D341Med (cell line): ENCODE data around the gene IMMT.

Source experiments
- DNase-seq: peaks from one replicate; pipeline ENCODE4 v3.0.0; 2012; ENCODE audit warnings: low spot score

IMMT gene

DNA sequence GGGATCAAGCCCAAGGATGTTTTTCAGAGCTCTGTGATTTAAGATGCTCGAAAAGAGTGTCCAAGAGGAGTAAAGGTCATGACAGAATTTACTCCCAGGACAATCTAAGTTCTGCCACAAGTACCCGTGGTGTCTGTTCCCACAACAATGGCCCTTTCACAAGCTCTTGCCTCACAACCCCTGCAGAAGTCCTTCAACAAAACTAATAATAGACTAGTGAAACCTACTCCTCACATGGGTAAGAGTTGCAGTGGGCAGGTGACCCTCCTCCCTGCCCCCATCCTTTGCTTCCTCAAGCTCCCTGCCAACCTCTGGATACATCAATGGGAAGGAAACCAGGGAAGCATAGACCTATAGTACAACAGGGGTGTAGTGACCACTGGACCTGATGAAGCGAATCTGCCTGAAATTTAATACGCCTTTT lies 54.3 kb downstream of the IMMT start:
- no peak for DNase-seq

DNA sequence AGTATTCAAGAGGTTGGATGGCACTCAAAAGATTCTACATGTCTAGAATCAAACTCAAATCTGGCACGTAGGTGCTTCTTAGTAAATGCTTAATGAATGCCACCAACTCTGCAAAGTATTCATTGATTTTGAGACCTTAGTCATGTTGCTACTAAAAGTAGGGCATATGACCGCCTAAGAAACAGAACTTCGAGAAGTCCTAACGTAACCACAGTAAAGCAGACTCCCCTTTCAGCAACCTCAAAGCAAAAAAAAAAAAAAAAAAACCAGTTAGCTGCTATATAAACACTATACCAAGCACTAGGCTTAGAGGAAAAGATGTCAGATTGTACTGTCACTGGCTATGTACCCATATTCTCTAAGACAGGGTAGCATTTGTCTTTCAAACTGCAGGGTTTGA lies 55.3 kb downstream of the IMMT start:
- DNase-seq, result no peak

DNA sequence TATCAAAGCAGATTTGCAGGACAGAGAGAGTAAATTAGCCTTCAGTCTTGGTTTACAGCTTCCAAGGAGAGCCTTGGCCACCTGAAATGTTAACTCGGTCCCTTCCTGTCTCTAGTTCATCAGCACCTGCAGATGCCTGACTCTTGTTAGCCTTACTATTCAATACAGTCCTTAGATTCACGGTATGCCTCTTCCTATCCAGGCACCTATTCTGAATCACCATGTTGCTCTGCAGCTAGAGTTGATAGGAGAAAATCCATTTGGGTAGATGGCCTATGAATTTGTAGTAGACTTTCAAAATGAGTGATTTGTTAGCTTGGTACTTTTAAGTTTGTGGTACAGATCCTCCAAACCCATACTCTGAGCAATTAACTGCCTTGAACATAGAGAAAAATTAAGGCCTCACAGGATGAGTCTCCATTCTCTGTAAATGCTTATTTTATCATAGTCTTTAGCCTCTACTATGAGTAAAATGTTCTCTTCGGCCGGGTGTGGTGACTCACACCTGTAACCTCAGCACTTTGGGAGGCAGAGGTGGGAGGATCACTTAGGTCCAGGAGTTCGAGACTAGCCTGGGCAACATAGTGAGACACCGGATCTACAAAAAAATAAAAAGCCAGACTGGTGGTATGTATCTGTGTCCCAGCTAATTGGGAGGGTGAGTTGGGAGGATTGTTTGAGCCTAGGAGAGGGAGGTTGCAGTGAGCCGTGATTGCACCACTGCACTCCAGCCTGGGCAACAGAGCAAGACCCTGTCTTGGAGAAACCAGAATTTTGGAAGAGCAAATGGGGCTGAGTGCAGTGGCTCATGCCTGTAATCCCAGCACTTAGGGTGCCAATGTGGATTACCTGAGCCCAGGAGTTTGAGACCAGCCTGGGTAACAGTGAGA lies 56.3 kb downstream of the IMMT start:
- DNase-seq, result no peak

DNA sequence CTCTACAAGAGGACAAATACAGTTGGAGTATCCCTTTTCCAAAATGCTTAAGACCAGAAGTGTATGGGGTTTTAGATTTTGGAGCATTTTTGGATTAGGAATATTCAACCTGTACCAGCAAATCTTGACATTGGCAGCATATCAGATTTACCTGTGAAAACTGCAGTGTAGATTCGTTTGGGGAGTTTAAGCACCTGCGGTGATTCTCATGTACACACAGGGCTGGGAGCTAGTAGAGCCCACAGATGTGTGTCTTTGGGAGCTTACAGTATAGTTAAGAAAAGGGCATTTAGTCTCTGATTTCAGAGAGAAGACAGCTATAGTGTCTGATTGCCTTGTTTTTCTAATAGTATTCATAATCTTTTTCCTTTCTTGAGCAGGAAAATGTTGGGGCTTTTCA lies 59.1 kb downstream of the IMMT start:
- no peak for DNase-seq

DNA sequence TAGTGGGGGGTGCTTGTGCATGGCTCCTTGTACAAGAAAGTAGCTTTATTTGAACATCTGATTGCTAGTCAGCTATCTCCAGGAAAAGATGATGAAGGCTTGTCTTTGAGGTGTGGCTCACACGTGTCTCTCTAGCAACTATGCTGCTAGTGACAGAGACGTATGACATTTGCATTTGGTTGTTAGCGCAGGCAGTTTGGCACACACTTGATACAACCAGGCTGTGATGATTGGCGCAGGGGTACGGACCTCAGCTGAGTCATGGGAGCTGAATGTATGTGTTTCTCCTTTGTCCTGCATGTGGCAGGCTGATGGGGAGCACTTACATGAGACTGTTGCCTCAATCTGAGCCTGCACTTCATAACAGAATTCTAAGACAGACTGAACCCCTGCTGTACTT lies 59.6 kb downstream of the IMMT start:
- DNase-seq, result no peak

DNA sequence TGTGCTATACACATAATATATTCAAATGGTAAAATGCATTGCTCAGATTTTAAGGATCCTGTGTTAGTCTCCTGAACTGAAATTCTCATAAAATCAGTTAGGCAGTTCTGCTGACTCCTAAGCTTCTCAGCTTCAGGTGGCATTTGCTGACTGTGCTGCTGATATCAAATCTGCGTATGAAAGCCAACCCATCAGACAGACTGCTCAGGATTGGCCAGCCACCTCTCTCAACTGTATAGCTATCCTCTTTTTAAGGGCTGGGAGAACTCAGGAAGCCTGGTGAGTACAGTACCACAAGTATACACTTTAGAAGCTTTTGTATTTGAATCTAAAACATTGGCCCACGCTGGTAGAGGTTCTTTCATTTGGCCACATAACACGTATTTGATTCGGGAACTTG lies 60.6 kb downstream of the IMMT start:
- no peak for DNase-seq

DNA sequence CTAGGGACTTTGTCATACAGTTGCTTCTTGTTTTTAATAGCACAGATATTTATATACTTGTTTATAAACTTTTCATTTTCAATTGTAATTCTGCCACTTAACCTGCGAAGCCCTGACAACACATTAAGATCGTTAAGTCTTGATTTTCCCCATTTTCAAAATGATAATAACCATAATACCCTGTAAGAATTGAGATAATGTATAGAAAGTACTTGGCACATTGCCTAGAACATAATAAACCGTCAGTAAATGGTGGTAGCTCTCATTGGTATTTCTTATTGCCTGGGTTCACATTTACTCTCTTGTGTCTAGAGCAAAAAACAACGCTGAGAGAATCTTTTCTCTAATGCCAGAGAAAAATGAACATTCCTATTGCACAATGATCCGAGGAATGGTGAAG lies 70.6 kb downstream of the IMMT start:
- no peak for DNase-seq

DNA sequence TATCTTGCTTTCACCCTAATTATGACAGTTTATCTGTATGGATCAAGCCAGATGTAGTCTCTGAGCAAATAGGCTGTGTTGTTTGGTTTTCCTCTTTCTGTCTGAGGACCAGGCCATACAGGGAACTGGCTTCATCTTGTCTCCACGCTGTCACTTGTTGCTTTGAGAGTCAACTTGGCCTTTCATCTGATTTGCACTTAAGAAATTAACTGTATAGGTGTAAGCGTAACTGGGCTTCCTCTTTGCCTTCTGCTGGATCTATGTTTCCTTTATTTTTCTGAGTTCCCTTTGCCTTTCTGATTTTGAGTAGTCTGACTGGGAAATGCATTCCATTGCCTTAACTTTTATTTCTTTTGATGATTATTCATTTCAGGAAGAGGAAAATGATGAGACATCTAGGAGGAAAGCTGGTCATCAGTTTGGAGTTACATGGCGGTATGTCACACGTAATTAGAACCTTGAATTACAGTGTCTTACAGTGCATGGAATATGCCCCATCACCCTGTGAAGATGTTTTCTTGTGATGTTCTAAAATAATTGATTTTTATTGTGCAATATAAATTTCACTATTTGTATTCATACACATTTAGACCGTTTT lies 71.8 kb downstream of the IMMT start:
- DNase-seq, result no peak

DNA sequence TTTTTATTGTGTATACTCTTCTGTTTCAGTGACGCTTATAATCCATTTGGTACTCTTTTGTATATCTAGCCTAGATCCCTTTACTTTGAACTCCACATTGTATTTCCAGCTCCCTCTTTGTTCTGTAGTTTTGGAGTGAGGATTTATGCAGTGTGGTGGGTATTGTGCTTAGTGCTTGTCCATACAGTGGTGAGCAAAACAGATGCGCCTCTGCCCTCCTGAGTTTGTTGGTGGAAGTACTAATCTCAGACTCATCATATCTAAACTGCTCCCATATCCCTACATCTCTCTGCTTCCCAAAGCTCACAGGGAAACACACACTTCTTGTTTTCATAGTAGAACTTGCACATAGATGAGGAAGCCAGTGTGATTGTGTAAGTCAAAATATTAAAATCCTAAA lies 77.1 kb downstream of the IMMT start:
- no peak for DNase-seq

DNA sequence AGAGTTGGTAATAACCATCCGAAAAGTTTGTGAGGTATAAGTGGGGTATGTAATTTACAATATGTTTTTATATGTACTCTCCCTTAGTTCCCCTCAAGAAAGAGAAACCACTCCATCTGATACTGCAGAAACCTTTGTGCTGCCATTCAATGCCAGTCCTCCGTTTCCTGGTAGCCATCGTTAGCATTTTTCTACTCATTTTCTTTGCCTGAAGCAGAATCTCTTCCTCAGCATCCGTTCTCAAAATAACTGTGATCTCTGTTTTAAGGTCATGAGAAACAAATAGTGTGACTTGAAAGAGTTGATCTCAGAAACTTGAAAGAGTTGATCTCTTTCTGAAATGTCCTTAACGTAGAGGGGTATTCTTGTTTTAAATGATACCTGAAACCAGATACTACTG lies 88.2 kb downstream of the IMMT start:
- no peak for DNase-seq

DNA sequence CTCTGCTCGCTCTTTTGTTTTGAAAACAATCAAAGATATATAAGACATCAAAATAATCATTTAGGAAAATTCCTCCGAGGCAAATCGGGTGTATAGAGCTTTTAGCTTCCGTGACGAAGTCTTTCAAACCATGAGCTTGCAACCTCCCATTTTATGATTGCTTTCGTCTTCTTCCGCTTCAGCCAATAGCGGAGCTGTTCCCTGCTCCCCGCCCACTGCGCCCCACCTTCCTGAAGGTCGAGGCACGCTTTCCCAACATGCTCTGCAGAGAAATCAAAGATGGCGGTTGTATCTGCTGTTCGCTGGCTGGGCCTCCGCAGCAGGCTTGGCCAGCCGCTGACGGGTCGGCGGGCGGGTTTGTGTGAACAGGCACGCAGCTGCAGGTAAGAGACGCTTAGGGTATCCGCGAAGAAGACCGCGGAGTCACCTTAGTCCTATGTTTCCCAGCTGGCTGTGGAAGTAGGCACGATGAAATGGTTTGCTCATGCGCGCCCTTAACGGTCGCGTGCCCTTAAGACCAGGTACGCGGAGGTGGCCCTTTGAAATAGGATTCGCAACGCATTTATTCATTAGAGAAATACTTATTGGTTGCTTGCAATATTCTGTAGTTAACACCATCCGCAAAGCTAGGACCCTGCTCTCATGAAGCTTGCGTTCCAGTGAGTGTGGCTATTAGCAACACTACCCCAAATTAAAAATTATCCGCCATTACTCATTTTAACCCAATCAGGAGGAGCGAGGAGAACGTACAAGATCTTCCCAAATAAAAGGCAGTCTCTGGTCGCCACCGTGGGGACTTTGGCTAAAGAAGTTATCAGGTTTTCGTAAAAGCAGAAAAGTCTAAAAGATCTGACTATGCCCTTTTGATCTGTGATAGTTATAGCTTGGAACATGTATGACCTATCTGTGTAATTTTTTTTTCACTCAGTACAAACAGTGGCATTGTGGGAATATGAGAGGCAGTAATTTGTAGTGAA lies 89.0 kb downstream of the IMMT start, which contains the start of gene PTCD3:
Gene PTCD3 (plus strand): TSS at position 267 of the 977 bp plus-strand sequence. CDS start 13 bp downstream, at position 280.
- DNase-seq, result peak; percentile 90

DNA sequence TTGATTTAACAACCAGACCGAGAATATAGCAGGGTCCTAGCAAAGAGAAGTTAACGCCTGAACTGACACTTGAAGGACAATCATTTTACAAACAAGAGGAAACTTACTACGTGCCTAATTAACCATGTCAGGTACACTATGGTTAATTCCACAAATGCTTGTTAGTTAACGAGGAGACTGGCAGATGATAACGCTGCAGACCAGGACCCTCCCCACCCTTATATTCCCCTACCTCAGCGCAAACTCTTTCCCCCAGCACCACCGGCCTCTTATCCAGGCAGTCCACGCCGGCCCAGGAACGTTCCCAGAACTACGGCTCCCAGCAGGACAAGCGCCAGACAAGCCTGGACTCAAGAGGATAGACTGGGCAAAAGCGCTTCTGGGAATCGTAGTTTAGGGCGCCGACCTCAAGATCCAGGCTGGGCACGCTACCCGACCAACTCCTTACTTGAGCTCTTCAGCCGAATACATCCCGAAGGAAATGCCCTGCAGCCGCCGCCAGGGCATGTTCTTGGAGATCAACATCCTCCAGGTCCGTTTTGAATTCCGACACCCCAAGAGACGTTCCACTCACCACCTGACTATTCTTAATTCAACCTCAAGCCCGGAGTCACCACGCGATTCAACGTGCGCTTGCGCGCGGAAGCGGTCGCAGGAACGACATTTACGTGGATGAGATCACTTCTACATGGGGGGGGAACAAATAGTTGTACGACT lies 89.9 kb downstream of the IMMT start, which contains the start of gene POLR1A:
Gene POLR1A (minus strand): TSS at position 635 of the 717 bp plus-strand sequence. CDS start 110 bp downstream, at position 525.
- DNase-seq, result peak; percentile 82

DNA sequence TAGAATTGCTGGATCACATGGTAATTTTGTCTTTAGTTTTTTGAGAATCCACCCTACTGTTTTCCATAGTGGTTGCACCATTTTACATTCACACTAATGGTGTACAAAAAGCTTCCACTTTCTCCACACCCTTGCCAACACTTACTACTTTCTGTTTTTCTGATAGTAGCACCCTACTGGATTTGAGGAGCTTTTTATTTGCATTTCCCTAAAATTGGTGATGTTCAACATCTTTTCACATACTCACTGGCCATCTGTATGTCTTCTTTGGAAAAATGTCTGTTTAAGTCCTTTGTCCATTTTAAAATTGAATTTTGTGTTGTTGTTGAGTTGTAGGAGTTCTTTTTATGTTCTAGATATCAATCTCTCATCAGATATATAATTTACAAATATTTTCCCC lies 93.1 kb downstream of the IMMT start:
- DNase-seq, result no peak

DNA sequence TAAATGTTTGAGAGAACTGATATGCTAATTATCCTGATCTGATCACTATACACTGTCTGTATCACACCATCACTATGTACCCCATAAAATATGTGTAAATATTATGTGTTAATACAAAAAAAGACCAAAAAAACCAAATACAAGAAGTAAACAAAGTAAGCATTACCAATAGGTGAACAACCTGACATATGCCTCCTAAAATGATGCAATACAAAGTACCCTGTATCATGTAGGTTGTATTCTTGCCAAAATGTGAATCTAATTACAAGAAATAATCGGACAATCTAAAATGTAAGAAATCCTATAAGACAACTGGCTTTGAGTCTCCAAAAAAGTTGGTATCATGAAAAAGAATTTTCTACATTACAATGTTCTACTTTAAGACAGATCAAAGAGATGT lies 97.3 kb downstream of the IMMT start:
- no peak for DNase-seq

DNA sequence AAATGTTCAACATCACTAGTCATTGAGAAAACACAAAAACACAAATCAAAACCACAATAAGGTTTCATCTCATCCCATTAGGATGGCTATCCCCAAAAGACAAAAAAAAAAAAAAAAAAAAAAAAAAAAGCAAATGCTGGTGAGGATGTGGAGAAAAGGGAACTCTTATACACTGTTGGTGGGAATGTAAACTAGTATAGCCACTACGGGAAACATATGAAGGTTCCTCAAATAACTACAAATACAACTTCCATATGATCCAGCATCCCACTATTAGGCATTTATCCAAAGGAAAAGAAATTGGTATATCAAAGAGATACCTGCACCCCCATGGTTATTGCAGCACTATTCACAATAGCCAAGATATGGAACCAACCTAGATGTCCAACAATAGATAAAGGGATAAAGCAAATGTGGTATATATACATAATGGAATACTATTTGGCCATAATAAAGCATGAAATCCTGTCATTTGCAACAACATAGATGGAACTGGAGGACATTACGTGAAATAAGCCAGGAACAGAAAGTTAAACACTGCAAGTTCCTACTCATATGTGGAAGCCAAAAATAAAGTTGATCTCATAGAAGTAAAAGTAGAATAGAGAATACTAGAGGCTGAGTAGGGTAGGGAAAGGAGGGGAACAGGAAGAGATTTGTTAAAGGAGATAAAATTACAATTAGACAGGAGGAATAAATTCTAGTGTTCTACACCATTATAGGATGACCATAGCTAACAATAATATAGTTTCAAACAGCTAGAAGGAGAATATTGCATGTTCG lies 98.0 kb downstream of the IMMT start:
- DNase-seq, result no peak

DNA sequence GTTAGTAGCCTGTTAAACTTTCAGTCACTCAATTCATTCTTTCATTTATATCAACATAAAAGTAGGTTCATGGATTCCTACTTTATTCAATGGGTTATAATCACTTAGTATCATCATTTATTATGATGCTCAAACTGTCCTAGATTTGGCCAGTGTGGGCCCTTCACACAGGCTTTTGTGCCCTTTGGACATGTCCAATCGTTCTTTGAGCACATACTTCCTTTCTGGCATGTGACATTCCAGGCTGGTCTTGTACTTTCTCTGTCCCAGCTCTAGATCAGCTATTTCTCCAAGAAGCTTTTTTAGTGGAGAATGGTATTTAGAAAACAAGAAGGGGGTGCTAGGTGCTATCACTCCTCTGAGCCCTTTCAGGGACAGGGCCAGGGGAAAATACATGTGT lies 101.0 kb downstream of the IMMT start:
- no peak for DNase-seq
